Endothelial cell of umbilical vein (primary cell): ENCODE data around the gene NF2. TPM values are rescaled to one million over a fixed set of nuclear protein-coding genes. Genes with fewer than 3 reads are reported as not detected.

Experiments used
- BruUV-seq: library from RNA; stranded (reverse); fragments of 400-500 nt; replicated peaks from 2 replicates; lab custom pipeline; 2021; lab: Mats Ljungman, UMichigan
- CTCF ChIA-PET: fragments of 300-600, 350-600 bp; sonication (Branson Sonifier 250); formaldehyde crosslinking; loops from one replicate; lab custom pipeline; 2021; ENCODE audit warnings: antibody characterized with exemption, inconsistent platforms; lab: Charles Lee
- POLR2A ChIA-PET: fragments of 300-600, 350-600 bp; sonication (Branson Sonifier 250); formaldehyde crosslinking; loops from one replicate; lab custom pipeline; 2021; ENCODE audit warnings: antibody characterized with exemption, inconsistent platforms; lab: Charles Lee
- DNase-seq: peaks from one replicate; pipeline ENCODE4 v3.0.0-alpha.2; 2011; ENCODE audit warnings: low read depth, low spot score
- FAIRE-seq: peaks from 2 replicates; lab custom pipeline; 2011; peaks lifted over from hg19 to GRCh38; lab: Jason Lieb, UNC
- H2AFZ ChIP-seq: 2 replicates; pipeline ENCODE4 v1.6.0; 2012; ENCODE audit warnings: low read depth, low read length, control low read depth, inconsistent platforms
- H3K27ac ChIP-seq: 2 replicates; pipeline ENCODE4 v1.5.1; 2011; ENCODE audit warnings: low read depth, mild to moderate bottlenecking, control low read depth, low read length, moderate library complexity; ENCODE audit not compliant: insufficient read depth
- H3K27me3 ChIP-seq, 2 experiments: 2 replicates each; pipeline versions ENCODE4 v1.6.0 to v1.6.1; 2011; ENCODE audit warnings: low read length in 2 of 2, mixed read lengths in 1 of 2; ENCODE audit not compliant: control insufficient read depth in 2 of 2, insufficient read depth in 2 of 2
- H3K36me3 ChIP-seq, 2 experiments: 2 replicates in 1 of 2; 3 replicates in 1 of 2; pipeline ENCODE4 v1.5.1; 2011; ENCODE audit warnings: low read length in 2 of 2, mild to moderate bottlenecking in 1 of 2, moderate library complexity in 1 of 2; ENCODE audit not compliant: control insufficient read depth in 2 of 2, insufficient read depth in 2 of 2; ENCODE audit errors: extremely low read depth in 1 of 2
- H3K4me1 ChIP-seq: 3 replicates; pipeline ENCODE4 v1.5.1; 2011; ENCODE audit warnings: mild to moderate bottlenecking, low read length; ENCODE audit not compliant: control insufficient read depth, insufficient read depth; ENCODE audit errors: extremely low read depth
- H3K4me2 ChIP-seq: 2 replicates; pipeline ENCODE4 v1.6.1; 2011; ENCODE audit warnings: low read length, control low read depth, mixed read lengths; ENCODE audit not compliant: insufficient read depth
- H3K4me3 ChIP-seq, 3 experiments: fragments of 200-600 bp in 1 of 3; sonication (generic), shearing (Covaris generic) in 1 of 3; replicated peaks in 1 of 3; 2 replicates each; pipeline ENCODE4 v1.5.1; 2011 to 2016; ENCODE audit warnings: control low read depth in 3 of 3, low read length in 3 of 3, mild to moderate bottlenecking in 2 of 3, inconsistent platforms in 1 of 3, low read depth in 1 of 3, moderate library complexity in 1 of 3; ENCODE audit not compliant: insufficient read depth in 1 of 3
- H3K79me2 ChIP-seq: 2 replicates; pipeline ENCODE4 v1.6.0; 2012; ENCODE audit warnings: low read length, inconsistent platforms; ENCODE audit not compliant: control insufficient read depth, insufficient read depth
- H3K9ac ChIP-seq: replicated peaks from 2 replicates; pipeline ENCODE3; 2011; ENCODE audit warnings: low read length, control low read depth; ENCODE audit not compliant: insufficient read depth; ENCODE audit errors: extremely low read depth
- H3K9me1 ChIP-seq: replicated peaks from 3 replicates; pipeline ENCODE4 v1.6.0; 2011; ENCODE audit warnings: mild to moderate bottlenecking, low read length; ENCODE audit not compliant: control insufficient read depth, insufficient read depth; ENCODE audit errors: extremely low read depth
- H3K9me3 ChIP-seq: replicated peaks from 2 replicates; pipeline ENCODE4 v1.5.1; 2012; ENCODE audit warnings: low read length, inconsistent platforms; ENCODE audit not compliant: control insufficient read depth, insufficient read depth
- H4K20me1 ChIP-seq: replicated peaks from 2 replicates; pipeline ENCODE3; 2011; ENCODE audit warnings: mild to moderate bottlenecking, low read length; ENCODE audit not compliant: control insufficient read depth, insufficient read depth; ENCODE audit errors: extremely low read depth
- EZH2 ChIP-seq: IDR thresholded peaks from 2 replicates; pipeline ENCODE4 v1.6.1; 2012; ENCODE audit warnings: borderline replicate concordance, low read depth, mild to moderate bottlenecking, moderate library complexity, low read length, inconsistent platforms; ENCODE audit not compliant: severe bottlenecking
- FOS ChIP-seq: IDR thresholded peaks from 2 replicates; pipeline ENCODE4 v1.6.1; 2011; ENCODE audit warnings: mild to moderate bottlenecking, low read length, moderate library complexity, borderline replicate concordance; ENCODE audit not compliant: insufficient read depth
- POLR2A ChIP-seq: IDR thresholded peaks from 2 replicates; pipeline ENCODE4 v1.6.1; 2012; ENCODE audit warnings: low read depth, mild to moderate bottlenecking, control low read depth, low read length
- POLR2AphosphoS5 ChIP-seq: IDR thresholded peaks from 2 replicates; pipeline ENCODE4 v1.6.1; 2012; ENCODE audit warnings: low read depth, mild to moderate bottlenecking, control low read depth, low read length, moderate library complexity; ENCODE audit not compliant: insufficient read depth
- dilution Hi-C: fragments of 300-500 bp; cut with MboI; formaldehyde crosslinking; loops from one replicate; pipeline ENCODE4 v1.15.0; 2019; ENCODE audit warnings: low sequenced_read_pairs; ENCODE audit not compliant: extremely low pct_ligation_motif_present
- intact Hi-C: fragments of 100-400 bp; cut with micrococcal nuclease; formaldehyde crosslinking; loops from one replicate; pipeline ENCODE4 v1.10.0; 2022
- polyA plus RNA-seq, 4 experiments: library from polyadenylated mRNA; depleted of rRNA in 3 of 4; stranded (reverse) in 3 of 4; unstranded in 1 of 4; fragments of >200 nt; gene quantifications; 2 replicates each; pipeline versions ENCODE4 v1.2.1 to v1.2.3, GENCODE V29; 2011 to 2012; ENCODE audit warnings: missing spikeins in 1 of 4
- total RNA-seq: library from RNA; stranded (reverse); gene quantifications from 2 replicates; pipeline ENCODE4 v1.2.3, GENCODE V29; 2021
- TF ChIP-seq, protein P1 (sequence below): IDR thresholded peaks from 2 replicates; pipeline ENCODE4 v1.6.1; 2011; ENCODE audit not compliant: insufficient read depth, insufficient read length

The NF2 gene
- total and polyA plus RNA-seq, 2 donors (not counting 3 experiments of a cell fraction or from before 2014, with no cell fraction given) = 27.8 to 115 TPM

DNA sequence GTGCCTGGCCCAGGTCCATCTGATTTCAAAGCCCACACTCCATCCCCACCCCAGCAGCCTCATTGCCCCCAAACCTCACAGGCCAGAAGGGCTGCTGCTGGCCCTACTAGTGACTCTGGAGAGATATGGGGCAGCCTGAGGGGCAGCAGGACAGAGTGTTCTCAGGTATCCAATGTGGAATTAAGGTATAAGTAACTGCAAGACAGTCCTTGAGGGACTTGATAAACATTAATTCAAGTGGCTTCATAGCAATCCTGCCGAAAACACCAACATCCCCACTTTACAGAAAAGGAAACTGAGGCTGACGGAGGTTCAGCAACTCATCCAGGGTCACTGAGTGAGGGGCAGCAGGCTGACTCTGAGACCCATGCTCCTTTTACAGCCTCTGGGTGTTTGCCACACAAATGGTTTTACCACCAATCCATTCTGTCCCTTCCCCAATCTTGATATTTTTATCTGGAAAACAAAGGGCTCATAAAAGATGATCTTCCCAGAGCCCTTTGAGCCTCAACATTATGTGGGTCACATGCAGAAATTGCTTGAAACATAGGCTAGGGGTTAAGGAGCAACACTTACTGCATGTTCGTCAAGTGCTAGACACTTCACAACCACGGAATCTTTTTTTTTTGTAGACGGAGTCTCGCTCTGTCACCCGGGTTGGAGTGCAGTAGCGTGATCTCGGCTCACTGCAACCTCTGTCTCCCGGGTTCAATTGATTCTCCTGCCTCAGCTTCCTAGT lies 24.8 kb upstream of the NF2 start:
- no peak for FAIRE-seq
- no peak overlapping the region for H3K27ac ChIP-seq
- H3K4me3 ChIP-seq = no peak overlapping the region
- no peaks in the 10 kb centered on the region for H3K9me3 ChIP-seq
- H3K9me1 ChIP-seq = no peaks in the 10 kb centered on the region
- dilution Hi-C loops = no loop called here
- H3K36me3 ChIP-seq = no peaks in the 10 kb centered on the region
- TF ChIP-seq, protein P1, sequence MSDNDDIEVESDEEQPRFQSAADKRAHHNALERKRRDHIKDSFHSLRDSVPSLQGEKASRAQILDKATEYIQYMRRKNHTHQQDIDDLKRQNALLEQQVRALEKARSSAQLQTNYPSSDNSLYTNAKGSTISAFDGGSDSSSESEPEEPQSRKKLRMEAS = no peak
- TF ChIP-seq POLR2AphosphoS5 = no peak
- no peak for TF ChIP-seq EZH2
- TF ChIP-seq FOS = no peak
- BruUV-seq = no TSS peak
- no peaks in the 10 kb centered on the region for H3K79me2 ChIP-seq
- POLR2A ChIA-PET = no interaction called here
- DNase-seq = no peak
- H2AFZ ChIP-seq = no peak overlapping the region
- peaks cover 5% of the 10 kb centered on the region for H3K4me1 ChIP-seq
- CTCF ChIA-PET = no interaction called here
- H3K27me3 ChIP-seq = no peaks in the 10 kb centered on the region
- no peak overlapping the region for H3K4me2 ChIP-seq
- intact Hi-C loops = no loop called here
- no peak overlapping the region for H3K9ac ChIP-seq
- H4K20me1 ChIP-seq = no peaks in the 10 kb centered on the region

DNA sequence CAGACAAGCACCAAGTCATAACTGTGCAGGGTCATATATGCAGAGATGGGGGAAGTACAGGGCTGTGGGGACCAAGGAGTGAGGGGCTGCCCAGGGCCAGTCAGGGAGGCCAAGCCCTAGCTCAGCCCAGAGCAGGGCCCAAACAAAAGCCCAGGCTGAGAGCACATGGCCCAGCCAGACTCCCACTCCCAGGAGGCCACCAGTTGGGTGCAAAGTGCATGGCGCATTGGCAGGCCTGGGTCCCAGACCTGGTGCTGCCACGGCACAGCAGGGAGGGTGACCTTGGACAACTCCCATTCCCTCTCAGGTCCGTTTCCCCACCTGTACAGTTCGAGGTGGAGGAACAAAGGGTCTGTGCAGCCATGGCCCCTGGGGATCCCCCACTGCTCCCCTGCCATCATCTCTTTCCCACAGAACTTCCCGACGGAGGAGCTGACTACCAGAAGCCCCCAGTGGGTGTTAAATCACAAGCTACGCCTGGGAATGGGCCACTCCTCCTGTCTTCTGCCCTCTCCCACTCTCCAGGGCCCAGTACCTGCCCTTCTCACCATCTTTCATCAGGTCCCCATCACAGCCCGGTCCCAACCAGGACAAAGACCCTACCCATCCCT lies 23.1 kb upstream of the NF2 start:
- no peaks in the 10 kb centered on the region for H3K27me3 ChIP-seq
- no peaks in the 10 kb centered on the region for H3K9me3 ChIP-seq
- dilution Hi-C loops (no loop called here), intact Hi-C loops (loop anchor here (2.0 kb wide), 1 partner anchor 28 kb away; the partner anchor contains the start of gene THOC5)
- ChIA-PET POLR2A (no interaction called here), CTCF (interaction anchor here (0.7 to 1.8 kb wide), 3 partner anchors 10 to 108 kb away, joined by 3 to 11 read pairs (median 5); partner anchors contain the start of gene THOC5)
- no peak for FAIRE-seq
- peak overlapping the region; percentile 92 for H2AFZ ChIP-seq
- H3K4me3 ChIP-seq = peak overlapping the region; percentile 65 to 90 (median 75)
- no peak overlapping the region for H3K27ac ChIP-seq
- peaks cover 5% of the 10 kb centered on the region for H3K4me1 ChIP-seq
- H3K9me1 ChIP-seq = no peaks in the 10 kb centered on the region
- H4K20me1 ChIP-seq = no peaks in the 10 kb centered on the region
- no peak for TF ChIP-seq POLR2A
- H3K9ac ChIP-seq = peak overlapping the region; percentile 55
- BruUV-seq = no TSS peak
- H3K79me2 ChIP-seq = no peaks in the 10 kb centered on the region
- DNase-seq = no peak
- no peaks in the 10 kb centered on the region for H3K36me3 ChIP-seq
- H3K4me2 ChIP-seq = peak overlapping the region; percentile 58
